ENCODE results near the gene PDPN. TPM values are rescaled to one million over a fixed set of nuclear protein-coding genes. Genes with fewer than 3 reads are reported as not detected.

The PDPN gene
- total and polyA plus RNA-seq, 2 of the 8 experiments (the other 6 are each of a cell fraction or from before 2014, with no cell fraction given), result 44.7 to 169 TPM

DNA sequence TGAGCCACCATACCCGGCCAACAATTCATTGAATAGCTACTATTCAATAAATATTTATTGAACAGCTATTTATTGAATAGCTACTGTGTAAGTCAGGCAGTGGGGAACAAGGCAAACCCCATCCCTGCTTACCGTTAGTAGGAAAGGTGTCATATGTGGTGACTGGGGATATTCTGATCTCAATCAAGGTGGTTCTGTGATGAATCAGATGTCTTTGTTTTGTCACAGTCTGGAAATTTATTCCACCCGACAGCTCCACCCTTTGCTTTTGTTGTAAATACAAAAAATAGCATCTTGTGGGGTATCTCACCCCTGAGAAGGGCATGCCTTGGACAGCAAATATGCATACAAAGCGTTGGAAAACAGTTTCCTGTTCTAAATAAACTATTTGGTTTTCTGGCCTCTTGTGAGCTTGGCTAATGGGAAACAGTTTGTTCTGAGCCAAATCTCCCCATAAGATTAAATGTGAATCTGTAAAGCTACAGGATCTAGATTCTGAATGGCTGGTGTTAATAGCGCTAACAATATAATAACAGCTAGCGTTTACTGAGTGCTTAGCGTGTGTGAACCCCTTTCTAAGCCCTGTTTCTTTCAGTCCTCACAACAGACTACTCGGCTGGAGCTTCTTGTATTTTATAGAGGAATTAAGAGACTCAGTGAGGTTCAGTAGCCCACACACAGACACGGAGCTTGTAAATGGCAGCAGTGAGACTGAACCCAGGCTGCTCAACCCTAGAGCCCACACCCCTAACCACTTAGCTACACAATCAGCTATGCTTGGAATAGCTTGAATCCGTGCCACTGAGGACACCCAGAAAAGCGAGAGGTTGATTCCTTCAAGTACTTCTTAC is 5.5 kb downstream of the PDPN start:
- WGBS, 2 experiments (ENCODE audit: extremely low coverage in 1 of 2, insufficient coverage in 1 of 2, insufficient read length in 1 of 2, insufficient replicate concordance in 2 of 2, low coverage in 1 of 2, low lambda C conversion rate in 2 of 2, missing lambda C conversion rate in 1 of 2), result 95% methylated on average over 11 of the region's 11 CpGs; no CpG with 5 or more reads in 1 of the 2 experiments
- Histone ChIP-seq H3K23ac (ENCODE audit: insufficient read length) (no peak overlapping the region), H3K79me2 (ENCODE audit: control insufficient read depth in 1 of 2, insufficient read depth in 2 of 2, low read length in 2 of 2) (peaks cover 29 to 90% of the 10 kb centered on the region in 2 experiments), H3K56ac (replicated peaks; ENCODE audit: insufficient read length, low read depth, low read length) (no peak overlapping the region), H3K18ac (ENCODE audit: extremely low read depth, low read length) (no peak overlapping the region; the same call in 1 of the 2 replicates), H3K27me3 (replicated peaks in 1 of 4; ENCODE audit: control insufficient read depth in 3 of 4, extremely low read depth in 1 of 4, insufficient read depth in 3 of 4, low read length in 3 of 4) (peaks cover 0 to 3% (median 0%) of the 10 kb centered on the region in 4 experiments; a peak in 1 of 7 replicates), H2BK120ac (replicated peaks; ENCODE audit: low read depth, low read length) (no peak overlapping the region), H3K9me3 (ENCODE audit: insufficient read depth in 2 of 2, low read depth in 1 of 2, low read length in 1 of 2) (no peaks in the 10 kb centered on the region), H2BK12ac (ENCODE audit: low read depth, low read length) (no peak overlapping the region), H2AFZ (ENCODE audit: low read length) (no peak overlapping the region), H3K4me1 (replicated peaks in 1 of 4; ENCODE audit: control insufficient read depth in 3 of 4, insufficient read depth in 4 of 4, low read length in 3 of 4) (peaks cover 10 to 40% (median 22%) of the 10 kb centered on the region in 4 experiments), H2AK5ac (ENCODE audit: low read depth, low read length) (no peak overlapping the region), H3K4me2 (ENCODE audit: insufficient read depth in 1 of 2, low read depth in 2 of 2, low read length in 2 of 2) (no peak overlapping the region), H2BK5ac (ENCODE audit: low read depth, low read length) (no peak overlapping the region), H3K36me3 (ENCODE audit: control insufficient read depth in 2 of 4, insufficient read depth in 4 of 4, low read length in 3 of 4) (peaks cover 0 to 14% (median 0%) of the 10 kb centered on the region in 4 experiments; a peak in 4 of 8 replicates), H4K20me1 (replicated peaks in 1 of 2; ENCODE audit: control insufficient read depth in 1 of 2, insufficient read depth in 2 of 2, low read length in 2 of 2) (peaks cover 6 to 9% of the 10 kb centered on the region in 2 experiments), H2BK20ac (ENCODE audit: low read length) (no peak overlapping the region), H4K5ac (ENCODE audit: insufficient read length, low read depth, low read length) (no peak overlapping the region), H3K23me2 (ENCODE audit: low read depth, low read length) (peaks cover 10% of the 10 kb centered on the region; the same call in 1 of the 2 replicates), H3K9ac (replicated peaks in 1 of 4; ENCODE audit: extremely low read depth in 1 of 4, low read depth in 3 of 4, low read length in 3 of 4) (no peak overlapping the region; a peak in 1 of 7 replicates), H3K4me3 (ENCODE audit: extremely low read depth in 1 of 4, insufficient read depth in 2 of 4, low read depth in 3 of 4, low read length in 4 of 4) (no peak overlapping the region), H2BK15ac (ENCODE audit: low read length) (no peak overlapping the region), H4K91ac (replicated peaks; ENCODE audit: insufficient read length, low read length) (no peak overlapping the region), H3K14ac (ENCODE audit: insufficient read length) (no peak overlapping the region), H3K4ac (replicated peaks; ENCODE audit: insufficient read length, low read depth, low read length) (no peak overlapping the region), H3K27ac (ENCODE audit: low read depth, low read length) (no peak overlapping the region), H3K79me1 (ENCODE audit: low read depth, low read length) (peaks cover 16% of the 10 kb centered on the region), H4K8ac (ENCODE audit: extremely low read depth, insufficient read depth, low read length) (no peak overlapping the region)
- FAIRE-seq, result no peak
- DNase-seq (ENCODE audit: low read depth in 1 of 2, low spot score in 2 of 2), result no peak
- ChIA-PET CTCF (ENCODE audit: partially characterized antibody) (interaction anchor here (0.6 to 2.7 kb wide), 6 partner anchors 18 to 983 kb away, joined by 3 to 14 read pairs (median 4); no protein-coding TSS in a partner anchor), POLR2A (ENCODE audit: partially characterized antibody) (interaction anchor here (0.6 to 2.8 kb wide), 4 partner anchors 10 to 284 kb away, joined by 3 to 7 read pairs (median 3); no protein-coding TSS in a partner anchor)
- TF ChIP-seq TBP (IDR thresholded peaks at IDR 0.05; ENCODE audit: low read depth, low read length), result no peak
- TF ChIP-seq CTBP2 (IDR thresholded peaks at IDR 0.05; ENCODE audit: borderline replicate concordance, insufficient read depth, insufficient read length, low read length), result no peak
- TF ChIP-seq SIX5 (IDR thresholded peaks at IDR 0.05; ENCODE audit: low read depth, low read length), result no peak
- TF ChIP-seq SAP30 (IDR thresholded peaks at IDR 0.05; ENCODE audit: insufficient read depth, insufficient replicate concordance, low read length), result no peak
- TF ChIP-seq TAF7 (optimal IDR thresholded peaks at IDR 0.05; ENCODE audit: borderline replicate concordance, low read depth, low read length), result no peak
- TF ChIP-seq SP2 (IDR thresholded peaks at IDR 0.05; ENCODE audit: low read length), result no peak
- TF ChIP-seq BRCA1 (IDR thresholded peaks at IDR 0.05; ENCODE audit: low read depth, low read length), result no peak
- TF ChIP-seq KDM1A (IDR thresholded peaks at IDR 0.05; ENCODE audit: borderline replicate concordance, low read length), result no peak
